Tibial nerve (tissue), 3 donors: ENCODE data around the gene PIGP.

Experiments
- POLR2A ChIP-seq, 2 donors: fragments of 450-650 bp; IDR thresholded peaks; one replicate each; pipeline ENCODE4 v1.6.1; 2017; ENCODE audit warnings: antibody characterized with exemption in 2 of 2, mild to moderate bottlenecking in 2 of 2, moderate library complexity in 2 of 2
- TF ChIP-seq, protein P1 (sequence below), 5 experiments: fragments of 200-600 bp in 3 of 5; fragments of 450-650 bp in 2 of 5; sonication (generic) in 3 of 5; IDR thresholded peaks; one replicate each; pipeline ENCODE4 v1.5.1; 2016 to 2019; ENCODE audit warnings: antibody characterized with exemption in 5 of 5, mild to moderate bottlenecking in 3 of 5, moderate library complexity in 2 of 5

DNA sequence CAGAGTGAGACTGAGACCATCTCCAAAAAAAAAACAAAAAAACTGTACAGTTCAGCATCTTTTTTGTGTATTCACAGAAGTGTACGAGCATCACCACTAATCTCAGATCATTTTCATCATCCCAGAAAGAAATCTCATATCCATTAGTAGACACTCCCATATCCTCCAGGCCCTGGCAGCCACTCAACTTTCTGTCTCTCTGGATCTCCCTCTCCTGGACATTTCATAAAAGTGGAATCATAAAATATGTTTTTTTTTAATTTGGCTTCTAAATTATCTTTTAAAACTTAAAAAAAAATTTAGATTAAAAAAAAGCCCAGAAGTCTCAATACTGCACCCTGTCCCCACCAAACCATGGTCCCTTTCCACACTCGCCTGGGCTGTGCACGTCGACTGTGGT, 44.3 kb downstream of the PIGP start:
- TF ChIP-seq POLR2A (IDR thresholded peaks at IDR 0.05) = no peak
- TF ChIP-seq, protein P1, sequence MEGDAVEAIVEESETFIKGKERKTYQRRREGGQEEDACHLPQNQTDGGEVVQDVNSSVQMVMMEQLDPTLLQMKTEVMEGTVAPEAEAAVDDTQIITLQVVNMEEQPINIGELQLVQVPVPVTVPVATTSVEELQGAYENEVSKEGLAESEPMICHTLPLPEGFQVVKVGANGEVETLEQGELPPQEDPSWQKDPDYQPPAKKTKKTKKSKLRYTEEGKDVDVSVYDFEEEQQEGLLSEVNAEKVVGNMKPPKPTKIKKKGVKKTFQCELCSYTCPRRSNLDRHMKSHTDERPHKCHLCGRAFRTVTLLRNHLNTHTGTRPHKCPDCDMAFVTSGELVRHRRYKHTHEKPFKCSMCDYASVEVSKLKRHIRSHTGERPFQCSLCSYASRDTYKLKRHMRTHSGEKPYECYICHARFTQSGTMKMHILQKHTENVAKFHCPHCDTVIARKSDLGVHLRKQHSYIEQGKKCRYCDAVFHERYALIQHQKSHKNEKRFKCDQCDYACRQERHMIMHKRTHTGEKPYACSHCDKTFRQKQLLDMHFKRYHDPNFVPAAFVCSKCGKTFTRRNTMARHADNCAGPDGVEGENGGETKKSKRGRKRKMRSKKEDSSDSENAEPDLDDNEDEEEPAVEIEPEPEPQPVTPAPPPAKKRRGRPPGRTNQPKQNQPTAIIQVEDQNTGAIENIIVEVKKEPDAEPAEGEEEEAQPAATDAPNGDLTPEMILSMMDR (IDR thresholded peaks at IDR 0.05) = no peak
